NCI-H774 (cell line): ENCODE results near the gene DAPP1.

Source experiments
- DNase-seq: peaks from one replicate; lab custom pipeline; 2025; lab: John Stamatoyannopoulos, UW

The DAPP1 gene

DNA sequence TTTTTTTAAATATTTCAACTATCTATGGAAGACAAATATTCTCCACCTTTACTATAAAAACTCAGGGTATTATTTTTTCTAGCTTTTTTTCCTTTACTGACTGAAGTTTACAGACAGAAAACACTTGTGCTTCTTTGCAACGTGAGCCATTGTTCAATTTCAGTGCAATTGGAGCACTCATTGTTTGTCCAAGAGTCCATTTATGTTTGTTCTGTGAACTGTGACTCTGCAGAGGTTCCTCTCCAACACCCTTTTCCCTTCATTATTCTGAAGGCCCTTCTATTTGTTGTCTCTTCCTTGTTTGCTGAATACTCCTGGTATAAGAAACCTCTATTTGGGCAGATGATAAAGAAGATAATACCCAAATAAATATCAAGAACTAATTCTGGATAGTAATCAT, 37.4 kb downstream of the DAPP1 start:
- DNase-seq = no peak

DNA sequence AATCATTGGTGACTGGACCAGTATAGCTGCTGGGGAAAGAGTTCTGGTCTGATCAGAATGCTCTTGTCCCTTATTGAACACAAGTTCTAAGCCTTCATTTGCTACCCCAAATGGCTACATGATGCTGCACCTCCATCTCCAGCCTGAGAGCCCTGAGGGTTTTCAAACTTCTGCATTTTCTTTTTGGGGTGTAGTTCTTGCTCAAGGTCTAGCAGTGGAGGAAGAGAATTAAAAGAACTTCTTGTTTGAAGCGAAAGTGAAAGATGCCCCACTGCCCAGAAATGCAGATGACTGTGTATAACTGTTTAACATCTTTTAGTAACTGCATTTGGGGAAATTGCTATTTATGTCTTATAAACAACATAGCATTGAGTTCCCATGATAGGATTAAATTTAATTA, 39.1 kb downstream of the DAPP1 start:
- DNase-seq = no peak

DNA sequence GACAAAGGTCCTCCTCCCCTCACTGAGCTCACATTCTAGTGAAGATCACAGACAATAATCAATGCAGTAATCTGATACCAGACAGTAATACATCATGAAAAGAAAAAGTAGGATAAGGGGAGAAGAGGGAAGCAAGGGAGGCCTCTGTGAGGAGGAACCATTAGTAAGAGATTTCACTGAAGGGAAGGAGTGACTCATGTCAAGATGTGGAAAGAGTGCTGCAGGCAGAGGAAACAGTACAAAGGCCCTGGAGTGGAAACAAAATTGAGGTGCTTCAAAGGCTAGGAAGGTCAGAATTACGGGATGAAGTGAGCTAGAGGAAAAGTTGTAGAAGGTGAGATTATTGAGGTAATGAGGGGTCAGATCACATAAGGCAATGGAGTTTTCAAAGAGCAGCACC, 39.5 kb downstream of the DAPP1 start:
- DNase-seq = no peak

DNA sequence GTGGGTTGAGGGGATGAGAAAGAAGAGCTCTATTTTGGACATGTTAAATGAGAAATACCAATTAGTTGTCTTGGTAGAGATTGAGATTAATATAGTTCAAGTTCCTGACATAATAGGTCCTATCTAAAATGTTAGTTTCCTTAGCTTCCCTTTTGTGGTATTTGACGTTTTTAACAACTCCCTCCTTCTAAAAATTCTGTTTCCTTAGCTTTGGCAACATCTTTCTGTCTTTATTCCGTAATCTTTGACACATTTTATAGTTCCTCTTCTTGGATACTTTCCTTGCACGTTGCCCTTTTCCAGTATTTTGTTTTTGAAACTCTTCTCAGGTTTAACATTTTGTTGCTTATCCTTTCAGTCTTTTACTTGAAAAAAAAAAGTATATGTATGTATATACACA, 40.7 kb downstream of the DAPP1 start:
- no peak for DNase-seq

DNA sequence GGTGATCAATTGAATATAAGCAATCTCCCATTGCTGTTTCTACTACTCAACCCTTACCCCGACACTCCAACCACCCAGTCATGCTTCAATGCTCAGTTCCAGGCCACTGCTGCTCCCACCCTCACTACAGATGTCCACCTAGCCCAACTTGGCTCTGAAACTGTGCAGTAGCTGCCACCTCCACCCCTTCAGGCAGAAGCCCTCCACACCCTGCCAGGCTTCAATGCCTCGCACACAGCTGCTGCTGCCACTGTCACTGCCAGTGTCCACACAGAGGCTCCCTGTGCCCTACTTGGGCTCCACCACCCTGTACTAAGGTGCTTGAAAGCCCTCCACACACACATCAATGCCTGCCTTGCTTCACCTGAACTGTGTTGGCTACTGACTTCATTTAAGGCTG, 43.0 kb downstream of the DAPP1 start:
- DNase-seq = no peak

DNA sequence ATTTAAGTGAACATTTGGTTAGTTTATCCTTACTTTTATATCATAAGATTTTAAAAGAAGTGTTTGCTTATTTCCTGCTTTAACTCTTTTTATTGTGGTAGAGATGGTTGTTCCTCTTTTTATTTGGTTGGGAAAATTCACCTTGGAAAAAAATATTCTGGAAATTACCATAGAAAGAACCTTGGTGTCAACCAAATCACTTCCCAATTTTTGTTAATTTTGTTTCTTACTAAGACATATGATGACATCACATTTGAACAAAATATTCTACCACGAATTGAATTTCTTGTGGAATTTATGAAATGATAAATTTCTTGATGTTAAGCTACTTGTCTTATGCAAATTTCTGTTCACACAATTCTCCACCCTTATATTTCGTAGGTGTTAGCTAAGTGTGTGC, 43.9 kb downstream of the DAPP1 start:
- no peak for DNase-seq

DNA sequence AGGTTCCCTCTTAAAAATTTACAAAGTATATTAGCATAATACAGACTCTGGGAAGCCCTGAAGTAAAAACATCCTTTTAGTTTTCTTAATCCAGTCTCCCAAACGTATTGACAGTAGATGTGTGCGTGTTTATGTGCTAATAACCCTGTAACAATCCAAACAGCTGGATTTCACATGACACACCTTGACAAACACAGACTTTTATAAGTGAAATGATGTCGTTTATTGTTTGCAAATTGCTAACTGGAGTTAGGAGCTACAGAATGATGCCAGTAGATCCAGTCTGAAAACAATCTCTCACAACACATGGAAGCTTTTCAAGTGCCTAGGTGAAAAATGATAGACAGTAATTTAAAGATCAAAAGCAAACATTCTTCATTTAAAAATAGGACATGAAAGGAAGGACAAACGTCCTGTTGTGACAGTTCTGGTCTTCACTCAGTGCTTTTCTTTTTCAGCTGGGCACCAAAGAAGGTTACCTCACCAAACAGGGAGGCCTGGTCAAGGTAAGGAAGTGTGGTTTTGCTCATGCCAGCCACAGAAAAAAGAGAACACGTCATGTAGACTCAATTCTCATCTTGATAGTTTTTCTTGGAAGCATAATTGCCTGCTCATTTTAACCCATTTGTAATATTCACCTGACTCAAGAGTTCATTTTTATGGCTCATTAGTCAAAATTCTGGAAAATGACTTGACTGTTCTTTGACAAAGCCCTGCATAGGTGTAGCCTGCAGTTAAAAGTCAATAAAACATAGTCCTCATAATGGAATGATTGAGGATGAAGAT, 44.7 kb downstream of the DAPP1 start:
- DNase-seq = no peak

DNA sequence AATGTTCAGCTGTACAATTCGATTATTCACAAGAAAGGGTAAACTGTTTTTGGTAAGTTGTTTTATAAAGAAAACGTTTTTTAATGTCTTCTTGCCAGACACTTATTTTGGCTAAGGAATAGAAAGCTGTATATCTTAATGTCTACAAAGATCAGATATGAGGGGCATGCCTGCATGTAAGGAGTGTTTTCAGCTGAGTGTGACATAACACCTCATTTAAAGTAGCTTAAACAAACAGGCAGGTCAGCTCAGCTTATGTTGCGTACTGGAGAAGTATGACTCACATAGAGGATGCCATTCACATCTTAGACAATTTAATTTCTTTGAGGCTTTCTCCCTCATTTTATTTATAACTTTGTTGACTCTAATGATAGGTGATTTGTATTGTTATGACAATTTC, 47.2 kb downstream of the DAPP1 start:
- no peak for DNase-seq

DNA sequence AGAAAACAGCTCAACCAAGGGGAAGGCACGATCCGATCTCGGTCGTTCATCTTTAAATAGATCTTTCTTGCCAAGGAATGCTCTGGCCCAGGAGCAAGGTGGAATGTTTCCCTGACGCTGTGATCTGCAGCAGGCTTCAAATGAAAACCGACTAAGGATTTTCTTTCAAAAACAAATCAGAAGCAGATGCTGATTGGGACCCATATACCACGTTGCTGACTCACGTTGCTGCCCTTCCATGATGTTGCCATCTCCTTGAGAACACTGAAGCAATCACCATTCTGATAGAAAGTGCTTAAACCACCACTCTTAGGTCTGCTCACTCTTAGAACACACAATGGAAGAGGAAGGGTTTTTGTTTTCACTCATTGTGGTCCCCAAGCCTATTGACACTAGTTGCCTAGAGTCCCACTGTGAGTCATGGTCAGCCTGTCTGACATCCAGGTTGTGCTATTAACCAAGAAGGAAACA, 51.5 kb downstream of the DAPP1 start:
- no peak for DNase-seq

DNA sequence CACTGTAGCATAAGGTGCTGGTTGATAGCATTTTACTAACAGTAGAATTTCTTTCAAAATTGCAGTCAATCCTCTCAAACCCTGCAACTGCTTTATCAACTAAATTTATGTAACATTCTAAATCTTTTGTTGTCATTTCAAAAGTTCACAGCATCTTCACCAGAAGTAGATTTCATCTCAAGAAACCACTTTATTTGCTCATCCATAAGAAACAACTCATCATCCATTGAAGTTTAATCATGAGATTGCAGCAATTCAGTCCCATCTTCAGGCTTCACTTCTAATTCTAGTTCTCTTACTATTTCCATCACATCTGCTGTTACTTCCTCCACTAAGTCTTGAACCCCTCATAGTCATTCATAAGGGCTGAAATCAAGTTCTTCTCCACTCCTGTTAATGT, 55.9 kb downstream of the DAPP1 start:
- DNase-seq = no peak

DNA sequence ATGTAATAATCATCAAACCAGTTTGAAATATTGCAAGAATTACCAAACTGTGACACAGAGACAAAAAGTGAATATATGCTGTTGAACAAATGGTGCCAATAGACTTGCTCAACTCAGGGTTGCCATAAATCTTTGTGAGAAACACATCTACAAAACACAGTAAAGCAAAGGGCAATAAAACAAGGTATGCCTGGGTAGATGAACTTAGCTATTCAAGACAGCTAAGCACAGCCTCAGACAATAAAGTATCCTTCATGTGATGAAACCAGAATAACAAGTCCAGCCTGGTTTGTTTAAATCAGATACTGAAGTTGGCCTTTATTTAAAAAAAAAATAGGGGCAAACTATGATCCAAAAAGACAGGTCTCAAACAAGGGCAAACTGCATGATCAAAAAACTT, 58.4 kb downstream of the DAPP1 start:
- no peak for DNase-seq

DNA sequence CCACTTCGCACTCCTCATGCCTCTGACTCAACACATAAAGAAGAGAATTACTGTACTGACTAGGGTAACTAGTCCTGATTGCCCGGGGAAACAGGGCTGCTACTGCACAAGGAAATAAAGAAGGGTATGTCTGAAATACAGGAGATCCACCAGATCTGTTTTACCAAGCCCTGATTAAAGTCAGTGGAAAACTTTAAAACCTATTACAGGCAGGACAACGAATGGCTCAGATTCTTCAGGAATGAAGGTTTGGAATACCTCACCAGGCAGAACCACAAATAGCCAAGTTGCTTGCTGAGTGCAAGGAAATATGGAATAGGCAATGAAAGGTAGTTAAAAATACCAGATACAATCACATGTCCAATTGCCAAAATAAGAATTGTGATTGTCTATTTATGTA, 60.3 kb downstream of the DAPP1 start:
- DNase-seq = no peak

DNA sequence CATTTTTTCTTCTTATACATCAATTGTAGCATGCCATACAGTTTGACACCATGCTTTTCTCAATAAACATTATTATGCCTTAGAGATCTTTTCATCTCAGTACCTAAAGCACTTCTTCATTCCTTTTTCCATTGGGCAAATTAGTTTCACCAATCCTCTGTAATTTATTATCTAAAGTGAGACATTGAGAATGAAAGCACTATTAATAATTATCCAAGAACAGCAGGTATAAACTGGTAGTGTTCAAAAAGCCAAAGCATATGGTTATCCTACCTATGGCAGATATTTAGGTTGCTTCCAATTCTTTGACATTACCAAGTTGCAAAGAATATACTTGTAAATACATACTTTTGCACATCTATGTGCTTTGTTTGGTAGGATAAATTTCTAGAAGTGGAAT, 62.0 kb downstream of the DAPP1 start:
- DNase-seq = no peak

DNA sequence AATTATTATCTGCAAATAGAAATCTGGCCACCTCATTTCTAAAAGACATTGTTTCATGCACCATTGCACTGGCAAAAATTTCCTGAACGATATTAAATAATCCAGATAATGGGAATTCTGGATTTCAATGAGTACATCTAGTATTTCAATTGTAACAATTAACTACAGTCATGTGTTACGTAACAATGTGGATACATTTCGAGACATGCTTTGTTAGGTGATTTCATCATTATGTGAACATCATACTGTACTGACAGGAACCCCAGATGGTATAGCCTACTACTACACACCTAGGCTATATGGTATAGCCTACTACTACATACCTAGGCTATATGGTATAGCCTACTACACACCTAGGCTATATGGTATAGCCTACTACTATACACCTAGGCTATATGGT, 62.8 kb downstream of the DAPP1 start:
- DNase-seq = no peak

DNA sequence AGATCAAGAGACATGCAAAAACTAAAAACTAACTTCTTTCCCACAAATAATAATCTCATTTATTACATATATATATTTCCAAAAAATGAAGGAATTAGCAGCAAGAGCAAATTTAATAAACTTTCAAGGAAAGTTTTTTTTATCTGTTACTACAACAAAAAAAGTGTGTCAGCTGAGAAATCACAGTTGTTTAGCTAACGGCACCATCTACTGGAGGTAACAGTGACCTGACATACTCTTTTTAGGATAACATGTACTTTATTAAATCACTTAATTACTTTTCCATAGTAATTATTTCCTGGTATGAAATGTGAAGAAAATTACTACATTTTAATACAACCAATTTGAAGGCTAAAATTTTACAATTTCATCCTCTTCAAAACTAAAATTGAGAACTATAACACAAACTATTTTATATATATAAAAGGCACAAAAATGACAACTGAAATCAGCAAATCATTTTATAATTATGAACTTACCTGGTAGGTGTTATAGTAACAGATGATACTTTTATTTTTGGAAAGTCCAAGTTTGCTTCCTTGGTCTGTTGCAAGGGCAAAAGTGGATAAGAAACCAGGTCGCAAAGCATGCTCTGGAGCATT, 68.5 kb downstream of the DAPP1 start:
- no peak for DNase-seq

DNA sequence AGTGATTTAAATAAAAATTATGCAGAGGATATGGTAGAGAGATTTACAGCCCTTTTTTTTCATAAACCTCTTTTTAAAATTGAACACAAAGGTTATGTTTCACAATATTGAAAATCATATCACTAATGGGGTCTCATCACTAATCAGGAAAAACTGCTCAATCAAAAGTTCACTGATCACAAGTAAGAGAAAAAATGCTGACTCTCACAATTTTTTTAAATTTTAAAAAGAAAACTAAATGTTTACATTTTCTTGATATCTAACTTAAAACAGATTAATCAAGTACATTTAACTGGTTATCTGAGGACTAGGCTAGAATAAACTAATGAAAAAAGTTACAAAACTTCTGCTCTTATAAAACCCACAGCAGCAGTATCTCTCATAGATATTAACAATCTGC, 69.1 kb downstream of the DAPP1 start:
- DNase-seq = no peak

DNA sequence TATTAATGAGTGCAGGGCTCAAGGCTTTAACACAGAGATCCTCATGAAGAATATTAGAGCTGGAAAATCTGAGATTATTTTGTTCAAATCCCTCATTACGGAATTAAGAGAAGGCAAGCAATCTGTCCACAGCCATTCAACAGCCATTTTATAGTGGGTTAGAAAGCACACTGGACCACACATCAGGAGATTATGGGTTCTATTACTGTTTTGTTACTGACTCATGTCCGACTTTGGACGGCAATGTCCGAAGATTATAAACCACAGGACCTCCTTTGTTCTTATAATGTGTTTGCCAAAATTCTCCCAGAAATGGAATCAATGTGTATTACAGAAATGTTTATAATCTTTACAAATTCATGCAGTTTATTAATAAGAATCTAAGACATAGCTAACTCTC, 69.5 kb downstream of the DAPP1 start:
- DNase-seq = no peak

DNA sequence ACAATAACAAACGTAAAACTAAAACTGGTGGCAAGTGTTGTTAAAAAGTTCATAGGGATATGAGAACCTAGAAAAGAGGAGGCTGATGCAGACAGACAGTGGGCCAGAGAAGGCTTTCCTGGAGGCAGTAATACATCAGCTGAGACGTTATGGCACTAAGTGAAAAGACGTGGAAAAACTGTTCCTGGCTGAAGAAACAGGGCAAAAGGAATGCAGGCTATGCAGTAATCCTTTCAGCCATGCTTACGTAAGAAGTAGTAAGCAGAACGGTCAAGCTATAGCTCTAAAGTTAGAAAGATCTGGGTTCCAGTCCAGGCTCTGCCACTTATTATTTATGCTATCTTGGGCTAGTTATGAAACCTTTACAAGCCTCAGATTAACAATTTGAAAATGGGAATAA, 71.2 kb downstream of the DAPP1 start:
- no peak for DNase-seq

DNA sequence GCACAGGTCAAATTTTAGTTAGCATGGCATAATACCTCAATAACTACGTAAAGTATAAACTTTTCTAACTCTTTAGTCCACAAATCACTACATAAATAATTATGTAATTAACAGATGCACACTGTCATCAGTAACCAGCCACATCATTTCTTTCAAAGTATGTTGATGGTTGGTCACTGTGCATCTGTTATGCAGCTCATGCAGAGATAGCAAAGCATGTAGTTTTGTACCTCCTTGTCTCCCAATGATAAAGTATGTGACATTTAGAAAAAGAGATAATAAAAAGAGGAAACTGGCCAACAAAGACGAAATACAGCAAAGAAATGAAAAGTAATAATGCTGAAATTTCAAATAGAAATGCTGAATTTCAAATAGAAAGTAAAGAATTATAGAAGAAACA, 74.7 kb downstream of the DAPP1 start:
- no peak for DNase-seq

DNA sequence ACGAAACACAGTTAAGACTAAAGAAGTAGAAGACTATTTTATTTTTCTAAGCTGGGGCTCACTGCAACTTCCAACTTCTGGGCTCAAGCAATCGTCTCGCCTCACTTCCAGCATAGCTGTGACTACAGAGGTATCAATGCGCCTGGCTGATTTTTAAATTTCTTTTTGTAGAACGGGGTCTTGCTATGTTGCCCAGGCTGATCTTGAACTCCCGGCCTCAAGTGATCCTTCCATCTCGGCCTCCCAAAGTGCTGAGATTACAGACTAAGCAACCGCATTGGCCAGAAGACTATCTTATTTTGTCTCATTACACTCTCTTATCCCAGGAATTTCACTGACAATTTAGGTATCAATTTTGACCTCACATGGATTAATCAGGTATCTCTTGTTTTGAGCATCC, 76.4 kb downstream of the DAPP1 start:
- DNase-seq = no peak

DNA sequence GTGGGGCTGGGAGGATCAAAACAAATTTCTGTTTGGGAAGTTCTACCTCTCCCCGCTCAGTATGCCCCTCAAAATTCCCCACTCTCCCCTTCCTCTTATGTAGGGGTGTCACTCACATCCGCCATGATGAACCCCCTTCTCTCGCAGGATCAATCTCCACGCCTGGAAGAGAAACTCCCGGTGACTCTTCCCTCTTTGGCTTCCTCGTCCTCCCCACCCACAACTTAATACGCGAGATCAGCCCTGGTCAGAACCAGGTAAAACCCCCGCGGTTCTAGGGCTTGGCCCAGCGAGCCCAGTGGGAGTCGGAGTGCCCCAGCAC, 77.2 kb downstream of the DAPP1 start:
- no peak for DNase-seq

DNA sequence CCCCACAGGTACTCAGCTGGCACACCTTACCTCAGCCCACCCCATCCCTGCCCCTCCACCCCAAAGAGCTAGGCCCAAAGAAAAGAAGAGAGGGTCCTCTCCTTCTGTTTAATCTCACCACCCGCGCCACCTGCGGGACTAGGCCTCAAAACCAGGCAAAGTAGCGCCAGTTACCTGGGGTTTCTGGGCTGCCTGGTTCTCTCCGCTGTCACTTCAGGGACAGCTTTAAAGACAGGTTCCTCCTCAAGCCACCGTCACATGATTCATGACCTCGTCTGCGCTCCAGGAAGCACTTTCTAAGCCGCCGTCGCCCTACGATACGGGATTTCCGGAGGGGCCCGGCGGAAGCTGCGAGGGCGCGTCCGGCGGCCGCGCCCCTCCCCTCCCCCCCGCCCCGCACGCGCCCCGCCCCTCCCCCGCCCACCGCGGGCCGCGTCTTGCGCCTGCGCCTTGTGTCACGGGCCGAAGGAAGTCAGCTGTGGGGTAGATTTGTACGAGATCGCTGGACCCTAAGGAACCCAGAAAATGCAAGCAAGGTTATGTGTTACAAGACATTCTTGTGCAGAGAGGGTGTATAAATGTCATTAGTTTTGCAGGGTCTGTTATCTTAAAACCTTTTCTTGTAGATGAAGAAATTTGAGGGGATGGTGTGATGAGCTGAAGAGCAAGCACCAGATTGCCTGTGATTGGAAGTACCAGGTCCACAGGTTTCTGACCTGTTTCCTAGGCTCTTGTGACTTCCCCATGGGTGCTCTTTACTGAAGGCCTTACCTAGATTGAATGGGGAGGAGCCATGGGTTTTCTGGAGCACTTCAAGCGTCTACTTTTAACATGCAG, 77.8 kb downstream of the DAPP1 start, which contains the start of gene LAMTOR3:
TSS of gene LAMTOR3 (minus strand) at position 267 of the 837 bp plus-strand sequence. CDS start 464 bp downstream, outside the sequence.
- DNase-seq = peak; percentile 65

DNA sequence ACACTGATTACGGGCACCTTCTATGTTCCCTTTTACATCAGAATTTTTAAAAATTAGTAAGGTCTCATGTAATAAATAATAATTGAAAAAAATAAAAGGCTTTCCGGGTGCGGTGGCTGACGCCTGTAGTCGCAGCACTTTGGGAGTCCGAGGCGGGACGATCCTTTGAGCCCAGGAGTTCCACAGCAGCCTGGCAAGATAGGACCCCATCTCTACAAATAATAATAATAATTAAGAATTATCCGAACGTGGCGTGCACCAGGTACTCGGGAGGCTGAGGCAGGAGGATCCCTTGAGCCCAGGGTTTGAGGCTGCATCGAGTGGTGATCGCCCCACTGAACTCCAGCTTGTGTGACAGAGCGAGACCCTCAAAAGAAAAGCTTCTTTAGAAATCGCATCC, 78.4 kb downstream of the DAPP1 start:
- DNase-seq = no peak
